ENCODE results near the gene PDK2. TPM values are rescaled to one million over a fixed set of nuclear protein-coding genes. Genes with fewer than 3 reads are reported as not detected.
A peak's percentile ranks its signal among the peaks of the same experiment; 100 is the strongest.

Gene PDK2
- total RNA-seq, 2 donors from 2014 or later = 47.1 to 79.5 TPM

GRCh38 chr17:50109207-50109606 lies 14.1 kb downstream of the PDK2 start:
- no peak for DNase-seq (ENCODE audit: low spot score)
- intact Hi-C loops (cut with DNase I) = no loop called here
- Histone ChIP-seq H3K4me1 (replicated peaks) (no peaks in the 10 kb centered on the region), H3K9me3 (no peaks in the 10 kb centered on the region), H3K27ac (no peak overlapping the region), H3K4me3 (no peak overlapping the region), H3K27me3 (replicated peaks; ENCODE audit: insufficient read depth) (no peaks in the 10 kb centered on the region), H3K36me3 (no peaks in the 10 kb centered on the region)
- 87% methylated on average over 7 of the region's 7 CpGs for WGBS
- TF ChIP-seq CTCF (IDR thresholded peaks at IDR 0.05) (no peak), POLR2AphosphoS5 (IDR thresholded peaks at IDR 0.05) (no peak)

GRCh38 chr17:50109785-50110184 lies 14.6 kb downstream of the PDK2 start:
- intact Hi-C loops (cut with DNase I) = no loop called here
- Histone ChIP-seq H3K4me3 (no peak overlapping the region), H3K27me3 (replicated peaks; ENCODE audit: insufficient read depth) (no peaks in the 10 kb centered on the region), H3K36me3 (no peaks in the 10 kb centered on the region), H3K9me3 (no peaks in the 10 kb centered on the region), H3K4me1 (replicated peaks) (no peaks in the 10 kb centered on the region), H3K27ac (no peak overlapping the region)
- TF ChIP-seq POLR2A (IDR thresholded peaks at IDR 0.05) (no peak), POLR2AphosphoS5 (IDR thresholded peaks at IDR 0.05) (no peak), CTCF (IDR thresholded peaks at IDR 0.05) (no peak)
- WGBS = 84% methylated on average over 19 of the region's 19 CpGs
- DNase-seq (ENCODE audit: low spot score) = no peak

- Histone ChIP-seq H3K27ac (peak overlapping the region; percentile 48 to 77), H3K4me3 (no peak overlapping the region), H3K4me1 (replicated peaks) (no peaks in the 10 kb centered on the region), H3K27me3 (replicated peaks; ENCODE audit: insufficient read depth) (no peaks in the 10 kb centered on the region), H3K9me3 (no peaks in the 10 kb centered on the region), H3K36me3 (no peaks in the 10 kb centered on the region)
- TF ChIP-seq POLR2AphosphoS5 (IDR thresholded peaks at IDR 0.05) = no peak
- no peak for TF ChIP-seq CTCF (IDR thresholded peaks at IDR 0.05)
- TF ChIP-seq POLR2A (IDR thresholded peaks at IDR 0.05) = no peak
- intact Hi-C loops (cut with DNase I) = no loop called here
- 70% methylated on average over 19 of the region's 19 CpGs for WGBS
- DNase-seq (ENCODE audit: low spot score) = no peak
These were observed 15.6 kb downstream of the PDK2 start for GRCh38 chr17:50110591-50111349.

- intact Hi-C loops (cut with DNase I) = no loop called here
- 65% methylated on average over 14 of the region's 14 CpGs for WGBS
- DNase-seq (ENCODE audit: low spot score) = no peak
- no peaks in the 10 kb centered on the region for H3K36me3 ChIP-seq
- TF ChIP-seq POLR2A (IDR thresholded peaks at IDR 0.05) (no peak), POLR2AphosphoS5 (IDR thresholded peaks at IDR 0.05) (peak; percentile 15)
- peak overlapping the region; percentile 48 to 77 for H3K27ac ChIP-seq
- H3K4me3 ChIP-seq = no peak overlapping the region
- H3K9me3 ChIP-seq = no peaks in the 10 kb centered on the region
- H3K4me1 ChIP-seq (replicated peaks) = no peaks in the 10 kb centered on the region
- H3K27me3 ChIP-seq (replicated peaks; ENCODE audit: insufficient read depth) = no peaks in the 10 kb centered on the region
These were observed 16.8 kb downstream of the PDK2 start for GRCh38 chr17:50111673-50112655.

- 54% methylated on average over 17 of the region's 17 CpGs for WGBS
- no peaks in the 10 kb centered on the region for H3K36me3 ChIP-seq
- intact Hi-C loops (cut with DNase I) = no loop called here
- H3K27me3 ChIP-seq (replicated peaks; ENCODE audit: insufficient read depth) = no peaks in the 10 kb centered on the region
- no peaks in the 10 kb centered on the region for H3K9me3 ChIP-seq
- no peak overlapping the region for H3K4me3 ChIP-seq
- no peak for DNase-seq (ENCODE audit: low spot score)
- TF ChIP-seq POLR2AphosphoS5 (IDR thresholded peaks at IDR 0.05) (no peak), CTCF (IDR thresholded peaks at IDR 0.05) (no peak), POLR2A (IDR thresholded peaks at IDR 0.05) (no peak)
- peak overlapping the region; percentile 48 to 77 for H3K27ac ChIP-seq
- no peaks in the 10 kb centered on the region for H3K4me1 ChIP-seq (replicated peaks)
These were observed 17.5 kb downstream of the PDK2 start for GRCh38 chr17:50112694-50113093.
